Globus pallidus (tissue), 1 donor: ENCODE data around the gene GDNF.
"Not testable (repeated sequence)": the region's sequence is repeated elsewhere in the genome, so short reads cannot be mapped to it uniquely, and the experiment has no call there.

Source experiments
- DNase-seq: peaks from one replicate; pipeline ENCODE4 v3.0.0-alpha.2; 2015; ENCODE audit warnings: low spot score

The GDNF gene, protein sequence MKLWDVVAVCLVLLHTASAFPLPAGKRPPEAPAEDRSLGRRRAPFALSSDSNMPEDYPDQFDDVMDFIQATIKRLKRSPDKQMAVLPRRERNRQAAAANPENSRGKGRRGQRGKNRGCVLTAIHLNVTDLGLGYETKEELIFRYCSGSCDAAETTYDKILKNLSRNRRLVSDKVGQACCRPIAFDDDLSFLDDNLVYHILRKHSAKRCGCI

DNA sequence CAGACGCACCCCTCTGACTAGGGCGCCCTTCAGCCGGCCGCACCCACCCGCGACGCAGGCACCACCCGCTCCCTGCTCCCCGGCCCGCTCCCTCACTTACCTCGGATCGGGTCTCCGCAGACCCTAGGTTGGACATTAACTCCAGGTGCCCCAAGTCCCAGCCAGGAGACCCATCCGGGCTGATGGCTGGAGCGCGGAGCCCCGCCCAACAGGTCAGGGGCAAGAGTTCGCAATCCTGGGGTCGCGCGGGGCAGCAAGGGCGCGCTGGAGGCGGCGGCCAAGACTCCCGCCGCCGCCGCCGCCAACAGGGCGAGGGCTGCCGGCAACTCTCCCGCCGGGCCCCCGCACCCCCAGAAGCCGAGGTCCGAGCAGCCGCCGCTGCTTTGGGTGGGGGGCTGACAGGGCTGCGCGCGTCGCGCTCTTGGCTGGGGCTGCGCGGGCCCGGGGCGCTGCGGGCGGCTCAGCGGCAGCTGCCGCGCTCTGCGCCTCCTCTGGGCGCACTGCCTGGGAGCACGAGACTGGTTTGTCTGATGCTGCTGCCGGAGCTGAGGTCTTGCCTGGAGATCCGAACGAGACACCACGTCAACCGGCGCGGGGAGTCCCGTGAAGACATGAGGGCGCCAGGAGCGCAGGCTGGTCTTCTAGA lies at the start of gene GDNF:
TSS of gene GDNF (minus strand) at position 635 of the 646 bp plus-strand sequence. CDS start 5,245 bp downstream, outside the sequence.
- peak; percentile 55 for DNase-seq

DNA sequence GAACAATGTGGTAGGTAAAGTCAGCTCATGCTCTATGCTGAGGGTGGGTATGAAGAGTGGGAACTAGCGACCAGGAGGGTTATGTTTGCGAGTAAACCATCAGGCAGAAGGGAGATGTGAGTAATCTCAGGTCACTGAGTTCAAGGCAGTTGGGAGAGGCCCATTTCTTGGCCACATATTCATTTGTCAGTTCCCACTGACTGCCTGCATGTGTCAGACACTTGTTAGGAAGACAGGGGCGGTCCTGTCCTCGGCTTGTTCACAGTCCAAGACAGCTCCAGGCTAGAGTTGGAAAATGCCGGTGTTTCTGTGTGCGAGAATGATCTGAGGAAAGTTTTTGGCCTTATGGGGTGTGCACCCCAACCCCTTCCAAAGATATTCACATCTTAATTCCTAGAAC lies 48.6 kb upstream of the GDNF start:
- no peak for DNase-seq

DNA sequence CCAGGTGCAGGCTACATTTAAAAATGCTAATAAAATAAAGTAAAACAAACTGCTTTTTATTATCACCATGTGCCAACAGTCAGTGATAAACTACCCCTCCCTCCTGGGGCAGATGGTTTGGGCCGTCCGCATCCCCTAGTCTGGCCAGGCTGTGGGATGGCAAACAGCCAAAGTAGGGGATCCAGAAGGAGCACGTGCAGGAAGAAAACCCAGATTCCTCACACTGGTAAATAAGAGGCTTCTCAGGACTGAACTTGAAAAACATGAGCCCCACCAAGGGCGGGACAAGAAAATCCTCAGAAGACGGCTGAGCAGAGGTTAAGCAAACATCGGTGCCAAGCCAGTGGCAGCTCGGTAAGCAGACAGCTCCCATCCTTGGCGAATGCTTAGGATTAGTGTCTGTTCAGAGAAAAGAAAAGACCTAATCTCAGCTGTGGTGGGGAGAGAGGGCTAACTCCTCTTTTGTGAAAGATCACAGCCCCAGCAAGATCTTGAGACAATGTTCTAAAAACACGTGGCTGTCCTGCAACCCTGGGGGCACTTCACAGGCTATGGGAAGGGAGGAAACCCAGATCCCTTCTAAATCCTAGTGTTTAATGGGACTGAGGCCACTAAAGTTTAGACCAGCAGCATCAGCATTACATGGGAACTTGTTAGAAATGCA lies 46.5 kb upstream of the GDNF start:
- no peak for DNase-seq

DNA sequence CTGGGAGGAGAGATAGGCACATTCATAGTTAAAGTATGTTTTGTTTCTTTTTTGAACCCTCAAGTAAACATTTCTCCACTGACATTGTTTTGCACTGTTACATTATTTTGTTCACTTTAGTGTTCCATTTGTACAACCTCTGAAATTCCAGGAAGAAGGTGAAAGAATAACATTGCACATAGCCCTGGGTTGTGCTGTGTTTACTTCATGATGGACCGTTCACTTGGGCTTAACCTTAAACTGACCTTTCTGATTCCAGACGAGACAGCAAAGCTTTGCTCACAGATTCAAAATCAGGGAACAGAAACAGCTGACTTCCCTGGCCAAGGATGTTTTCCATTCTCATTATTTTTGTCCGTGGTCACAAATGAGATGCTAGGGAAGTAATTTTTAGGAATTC lies 42.8 kb upstream of the GDNF start:
- no peak for DNase-seq

DNA sequence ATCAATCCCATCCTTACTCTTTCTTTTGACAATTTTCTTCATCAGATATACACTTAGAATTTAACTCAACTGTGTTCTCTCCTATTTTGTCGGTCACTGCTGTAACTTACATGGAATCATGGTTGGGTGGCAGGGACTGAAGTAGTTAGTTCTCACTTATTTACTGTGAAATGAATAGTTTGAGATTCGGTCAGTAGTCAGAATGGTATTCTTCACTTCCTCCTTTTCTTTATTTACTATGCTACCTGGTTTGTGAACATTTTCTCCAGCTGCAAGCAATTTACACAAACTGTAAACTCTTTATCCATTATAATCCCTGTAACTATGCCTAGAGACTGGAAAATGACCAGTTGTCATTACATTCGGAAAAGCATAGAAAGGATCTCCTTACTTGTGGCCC lies 41.5 kb upstream of the GDNF start:
- no peak for DNase-seq

DNA sequence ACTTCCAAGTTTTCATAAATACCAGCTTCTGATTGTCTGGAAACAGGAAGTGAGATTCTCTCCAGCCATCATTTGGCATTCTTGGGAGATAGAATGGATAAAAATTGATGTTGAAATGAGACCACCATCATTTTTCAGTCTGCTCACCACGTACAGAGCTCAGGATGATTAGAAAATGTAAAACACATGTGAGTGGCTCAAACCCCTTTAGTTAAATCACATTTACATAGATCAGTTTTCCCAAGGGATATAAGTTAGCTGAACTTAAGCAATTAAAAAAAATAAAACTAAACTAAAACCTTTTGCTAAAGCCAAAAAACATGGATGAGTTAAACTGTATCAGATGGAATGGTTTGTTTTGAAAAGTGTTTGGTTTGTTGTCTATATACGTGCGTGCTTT lies 37.1 kb upstream of the GDNF start:
- no peak for DNase-seq

DNA sequence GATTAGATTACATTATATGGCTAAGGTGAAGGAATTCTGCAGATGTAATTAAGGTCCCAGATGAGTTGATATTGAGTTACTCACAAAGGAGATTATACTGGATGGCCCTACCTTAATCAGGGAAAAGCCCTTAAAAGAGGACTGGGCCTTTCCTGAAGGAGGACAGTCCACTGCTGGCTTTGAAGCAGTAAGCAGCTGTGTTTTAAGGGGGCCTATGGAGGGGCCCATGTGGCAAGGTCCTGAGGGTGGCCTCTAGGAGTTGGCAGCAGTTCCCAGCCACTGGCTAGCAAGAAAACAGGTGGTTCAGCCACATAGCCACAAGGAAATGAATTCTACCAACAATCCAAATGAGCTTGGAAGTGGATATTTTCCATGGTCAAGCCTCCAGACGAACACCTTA lies 36.4 kb upstream of the GDNF start:
- no peak for DNase-seq

DNA sequence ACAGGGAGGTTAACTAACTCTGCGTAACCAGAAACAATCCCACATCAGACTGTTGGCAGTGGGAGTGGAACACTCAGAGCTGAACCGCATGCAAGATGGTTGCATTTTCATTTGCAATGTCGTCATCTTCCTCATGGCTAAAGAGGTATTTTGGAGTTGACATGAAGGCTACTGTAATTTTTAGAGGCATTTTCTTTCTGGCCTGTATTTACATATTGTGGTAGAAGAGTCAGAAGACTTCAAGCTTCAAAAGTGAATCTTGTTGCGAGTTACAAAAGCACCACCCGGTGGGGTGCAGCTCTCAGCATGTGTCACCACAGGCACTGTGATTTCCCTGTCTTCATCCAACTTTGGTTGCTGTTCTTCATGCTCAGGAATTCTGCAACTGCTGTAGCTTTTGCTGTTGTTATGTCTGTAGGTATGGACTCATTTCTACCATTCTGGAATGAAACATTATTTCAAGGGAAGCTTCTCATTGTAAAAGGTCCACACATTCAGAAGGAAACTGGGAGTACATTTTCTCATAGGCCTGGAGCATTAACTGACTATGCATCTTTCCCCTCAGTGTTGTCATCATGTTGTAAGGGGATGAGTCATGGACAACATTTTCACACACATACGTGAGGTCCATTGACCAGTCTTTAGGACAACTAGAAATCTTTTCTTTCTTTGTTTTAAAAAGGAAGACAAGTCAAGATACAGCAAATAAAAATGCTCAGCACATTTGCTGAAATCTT lies 35.4 kb upstream of the GDNF start:
- no peak for DNase-seq

DNA sequence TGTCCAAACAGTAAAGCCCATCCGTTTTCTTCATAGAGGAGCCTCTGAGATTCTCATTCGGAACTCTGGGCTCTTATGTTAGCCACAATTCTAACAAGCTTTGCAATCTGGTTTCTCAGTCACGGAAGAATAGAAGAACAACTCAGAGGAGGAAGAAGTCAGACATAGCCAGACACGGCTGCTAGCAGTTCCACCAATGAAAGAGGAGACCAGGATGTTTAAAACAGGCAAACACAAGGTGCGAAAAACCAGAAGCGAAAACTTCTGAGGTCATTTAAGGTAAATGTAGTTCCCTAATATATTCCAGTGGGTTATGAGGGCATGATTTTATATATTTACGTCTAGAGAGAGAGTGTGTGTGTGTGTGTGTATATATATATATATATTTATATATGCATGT lies 34.1 kb upstream of the GDNF start:
- DNase-seq = no peak

DNA sequence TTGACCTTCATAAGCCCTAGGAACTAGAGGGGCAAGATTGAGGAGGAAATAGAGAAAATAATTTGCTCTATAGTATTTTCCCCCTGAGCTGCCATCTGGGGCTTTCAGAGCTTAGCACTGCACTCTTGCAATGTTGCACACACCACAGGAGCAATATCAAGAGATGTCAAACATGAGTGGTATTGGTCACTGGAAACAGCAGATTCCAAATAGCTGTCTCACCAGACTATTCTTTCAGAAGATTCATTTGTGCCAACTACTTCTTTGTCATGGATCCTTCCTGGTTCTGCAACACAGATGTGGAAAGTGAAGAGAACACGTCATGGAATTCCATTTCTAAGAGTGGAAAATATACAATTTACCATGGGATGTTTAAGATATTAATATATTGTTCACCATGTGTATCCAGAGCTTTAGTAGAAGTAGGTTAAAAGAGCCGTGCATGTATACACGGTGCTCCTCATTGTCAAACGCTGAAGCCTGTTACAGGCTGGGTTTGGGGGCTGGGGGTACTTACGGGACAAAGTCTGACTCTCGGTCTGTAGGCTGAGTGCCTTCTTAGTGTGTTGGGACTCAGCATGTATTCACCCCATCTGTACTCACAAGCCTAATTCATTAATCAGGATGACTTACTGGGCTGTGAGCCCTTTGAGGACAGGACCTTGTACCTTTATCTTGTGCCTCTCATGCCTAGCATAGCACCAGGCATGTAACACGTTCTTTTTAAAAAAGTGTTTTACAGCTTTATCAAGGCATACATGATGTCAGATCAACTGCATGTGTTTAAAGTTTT lies 31.4 kb upstream of the GDNF start:
- no peak for DNase-seq

DNA sequence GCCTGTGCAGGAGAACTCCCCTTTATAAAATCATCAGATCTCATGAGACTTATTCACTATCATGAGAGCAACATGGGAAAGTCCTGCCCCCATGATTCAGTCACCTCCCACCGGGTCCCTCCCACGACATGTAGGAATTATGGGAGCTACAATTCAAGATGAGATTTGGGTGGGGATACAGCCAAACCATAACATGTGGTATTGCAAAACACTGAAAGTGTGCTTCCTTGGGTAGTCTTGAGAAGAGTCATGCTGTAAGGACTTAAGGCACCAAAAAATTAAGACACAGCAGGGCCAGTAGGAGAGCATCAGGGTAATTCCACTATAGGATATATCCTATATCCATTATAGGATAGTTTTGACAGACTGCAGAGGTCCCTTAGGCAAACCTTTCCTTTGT lies 29.4 kb upstream of the GDNF start:
- no peak for DNase-seq

DNA sequence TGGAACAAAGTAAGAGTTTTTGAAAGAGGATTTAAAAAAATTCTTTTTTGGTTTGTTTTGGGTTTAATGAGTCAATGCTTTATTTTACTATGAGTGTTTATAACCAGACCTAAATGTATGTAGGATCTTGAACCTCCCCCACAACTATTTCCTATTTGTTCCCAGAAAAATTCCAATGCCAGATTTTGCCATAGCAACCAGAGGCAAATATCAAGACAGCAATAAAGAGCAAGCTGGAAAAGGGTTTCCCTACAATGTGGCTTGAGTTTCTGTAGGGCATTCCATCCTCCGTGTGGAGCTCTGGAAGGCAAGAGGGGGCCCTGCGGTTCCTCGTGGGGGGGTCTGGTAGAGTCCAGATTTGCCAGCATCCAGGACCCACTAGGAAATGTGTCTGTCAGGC lies 27.8 kb upstream of the GDNF start:
- DNase-seq = no peak

DNA sequence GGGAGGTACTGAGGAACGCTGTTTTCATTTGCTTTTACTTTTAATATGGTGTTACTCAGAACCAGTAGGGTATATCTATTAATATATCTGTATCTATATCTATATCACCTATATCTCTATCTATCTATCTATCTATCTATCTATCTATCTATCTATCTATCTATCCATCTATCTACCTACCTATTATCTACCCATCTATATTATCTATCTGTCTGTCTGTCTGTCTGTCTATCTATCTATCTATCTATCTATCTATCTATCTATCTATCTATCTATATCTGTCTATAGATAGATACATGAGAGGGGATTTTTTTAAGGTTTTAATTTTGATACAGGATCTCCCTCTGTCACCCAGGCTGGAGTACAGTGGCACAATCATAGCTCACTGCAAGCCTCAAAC lies 23.1 kb upstream of the GDNF start:
- not testable (repeated sequence) for DNase-seq

DNA sequence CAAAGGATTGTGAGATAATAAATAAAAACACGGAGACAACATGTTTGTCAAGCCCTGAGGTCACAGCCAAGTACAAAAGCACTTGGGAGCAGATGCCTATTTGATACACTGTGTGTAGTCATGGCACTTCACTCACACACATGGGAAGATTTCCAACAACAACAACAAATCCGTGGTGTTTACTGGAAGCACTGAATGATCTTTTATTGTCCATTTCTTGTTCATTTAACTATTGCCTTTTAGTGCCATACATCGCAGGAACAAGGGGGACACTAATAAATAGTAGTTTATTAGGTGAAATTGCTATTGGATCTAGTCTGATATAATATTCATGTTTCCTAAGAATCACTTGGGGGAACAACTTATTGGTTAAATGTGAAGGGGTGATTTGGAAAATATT lies 20.4 kb upstream of the GDNF start:
- no peak for DNase-seq

DNA sequence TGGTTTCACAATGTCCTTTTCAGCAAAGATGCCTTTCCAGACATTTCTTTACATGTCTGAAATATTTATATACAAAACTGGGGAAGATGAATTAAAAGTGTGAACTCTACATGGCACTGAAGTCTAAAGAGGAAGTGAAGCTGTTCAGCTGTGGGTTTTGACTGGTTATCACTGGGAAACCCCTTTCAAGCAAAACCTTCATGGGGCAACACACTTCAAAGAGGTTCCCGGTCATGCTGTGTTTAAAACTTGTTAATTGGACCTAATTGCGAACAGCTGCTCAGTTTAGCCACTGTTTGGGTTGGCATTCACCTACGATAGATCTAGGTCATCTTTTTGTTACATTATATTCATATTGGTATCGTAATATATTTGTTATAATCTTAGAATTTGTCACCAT lies 20.0 kb upstream of the GDNF start:
- DNase-seq = no peak

DNA sequence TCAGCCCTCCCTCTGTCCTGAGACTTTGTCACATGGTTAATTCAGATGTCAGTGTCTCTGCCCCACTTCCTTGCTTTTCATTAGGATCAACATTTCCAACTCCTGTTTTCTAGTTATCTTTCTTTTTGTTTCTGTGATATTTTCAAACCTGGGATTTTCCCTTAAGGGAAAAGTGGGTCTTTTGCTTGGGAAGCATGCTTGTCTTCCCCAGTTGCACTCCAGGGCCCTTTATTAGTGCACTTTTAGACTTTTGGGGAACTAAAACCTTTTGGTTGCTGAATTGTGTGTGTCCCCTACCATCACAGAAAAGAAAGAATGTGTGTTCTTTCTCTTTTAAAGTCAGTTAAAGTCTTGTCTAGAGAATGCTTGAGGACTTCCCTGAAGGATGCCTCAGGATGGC lies 18.4 kb upstream of the GDNF start:
- no peak for DNase-seq

DNA sequence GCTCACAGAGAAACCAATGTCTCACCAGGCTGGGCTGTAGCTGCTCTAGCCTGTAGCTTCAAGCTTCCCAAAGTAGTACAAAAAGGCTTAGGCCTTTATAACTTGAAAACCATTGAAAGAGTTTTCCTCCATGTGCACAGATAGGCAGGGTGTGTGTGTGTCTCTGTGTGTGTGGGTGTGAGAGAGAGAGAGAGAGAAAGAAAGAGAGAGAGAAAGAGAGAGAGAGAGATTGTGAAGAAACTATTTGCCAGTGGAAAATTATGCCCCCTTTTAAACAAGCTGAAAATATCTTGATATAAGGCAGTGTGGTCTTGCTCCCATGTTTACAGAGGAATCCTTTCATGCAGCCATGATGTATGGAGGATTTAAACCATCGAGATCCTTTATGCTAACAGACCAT lies 17.9 kb upstream of the GDNF start:
- DNase-seq = no peak

DNA sequence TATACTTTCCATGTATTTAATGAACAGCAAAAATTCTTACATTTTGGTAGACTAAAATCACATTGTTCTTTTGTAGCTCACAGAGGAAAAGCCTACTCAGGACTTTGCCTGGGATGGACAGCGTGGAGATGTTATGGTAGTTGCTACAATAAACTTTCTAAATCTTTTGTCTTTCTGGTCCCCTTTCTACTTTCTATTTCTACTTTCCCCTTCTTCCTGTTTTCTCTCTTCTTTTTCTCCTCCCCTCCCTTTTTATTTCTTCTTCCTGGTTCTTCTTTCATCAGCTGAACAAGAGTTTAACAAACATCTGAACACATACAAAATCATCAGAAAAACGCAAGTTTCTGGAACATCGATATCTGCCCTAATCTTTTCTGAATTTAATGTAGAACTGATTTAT lies 15.6 kb upstream of the GDNF start:
- DNase-seq = no peak

DNA sequence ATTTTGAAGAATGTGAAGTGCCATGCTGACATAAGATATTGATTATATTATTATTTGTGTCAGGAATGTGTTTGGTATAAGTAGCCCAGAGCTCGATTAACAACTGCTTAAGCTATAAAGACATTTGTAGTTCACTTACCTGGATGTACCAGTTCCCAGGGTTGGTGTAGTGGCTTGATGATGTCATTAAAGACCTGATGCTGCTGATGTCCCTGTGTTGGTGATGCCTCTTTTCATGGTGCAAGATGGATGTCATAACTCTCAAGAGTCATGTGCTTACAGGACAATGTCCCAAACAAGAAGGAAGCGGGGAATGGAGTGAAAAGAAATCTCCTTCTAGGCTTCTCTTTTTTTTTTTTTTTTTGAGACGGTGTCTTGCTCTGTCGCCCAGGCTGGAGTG lies 11.5 kb upstream of the GDNF start:
- no peak for DNase-seq

DNA sequence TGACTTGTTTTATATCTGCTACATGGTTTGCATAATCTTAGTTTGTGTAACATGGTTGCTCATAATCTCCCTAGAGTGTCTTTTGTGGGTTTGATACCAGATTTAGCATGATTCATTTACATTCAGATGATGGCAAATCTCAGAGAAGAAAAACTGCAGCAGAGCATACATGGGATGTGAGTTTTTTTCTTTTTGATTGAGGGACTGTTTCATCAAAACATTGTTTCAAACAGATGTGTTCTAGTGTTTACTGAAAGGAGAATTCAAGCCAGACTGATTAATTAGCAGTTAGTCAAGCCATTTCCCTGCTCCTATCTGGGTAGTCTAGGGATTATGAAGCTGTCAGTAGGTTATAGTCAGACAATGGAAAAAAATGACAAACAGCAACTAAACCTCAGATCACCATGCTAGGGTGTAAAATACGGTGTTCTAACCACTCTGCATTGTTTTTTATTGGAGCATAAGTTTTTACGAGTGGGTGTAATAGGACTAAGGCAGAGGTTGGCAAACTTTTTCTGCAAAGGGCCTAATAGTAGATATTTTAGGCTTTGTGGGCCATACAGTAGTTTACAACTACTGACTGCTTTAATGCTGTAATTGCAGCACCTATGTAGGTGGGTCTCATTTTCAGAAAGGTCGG lies 10.5 kb upstream of the GDNF start:
- DNase-seq = no peak

DNA sequence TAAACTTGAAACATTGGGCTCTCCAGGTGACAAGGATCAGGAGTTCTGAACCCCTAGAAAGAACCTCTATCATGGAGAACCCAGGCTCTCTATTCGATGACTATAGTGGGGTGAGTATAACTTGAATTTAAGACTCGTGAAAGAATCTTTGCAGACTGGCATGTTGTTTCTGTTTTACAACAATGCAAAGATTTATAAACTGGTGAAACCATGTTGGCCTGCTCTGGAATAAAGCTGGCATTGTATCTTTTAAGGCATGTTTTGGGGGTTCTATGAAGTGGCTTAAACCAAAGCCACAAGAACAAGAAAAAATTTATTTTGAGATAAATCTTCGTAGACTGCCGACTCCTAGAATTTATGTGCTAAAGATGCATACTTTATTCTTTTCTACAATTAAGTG lies 9.8 kb upstream of the GDNF start:
- no peak for DNase-seq

DNA sequence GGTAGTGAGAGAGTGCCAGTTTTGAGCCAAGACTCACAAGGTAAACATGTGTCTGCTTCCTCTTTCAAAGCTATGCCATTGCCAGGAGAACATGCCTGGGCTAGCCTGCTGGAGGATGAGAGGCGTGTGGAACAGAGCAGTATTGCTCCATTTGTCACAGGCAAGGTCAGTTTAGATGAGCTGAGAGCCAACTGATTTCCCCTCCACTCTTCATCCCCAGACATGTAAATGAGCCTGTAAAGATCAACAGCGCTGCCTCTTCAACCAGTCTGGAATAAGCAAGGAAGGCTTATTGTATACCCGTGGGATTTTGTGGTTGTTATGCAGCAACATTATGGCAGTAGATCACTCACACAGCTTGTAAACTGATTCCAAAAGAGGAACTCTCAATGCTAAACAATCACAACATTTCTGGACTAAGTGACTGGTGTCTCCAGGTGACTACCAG lies 8.2 kb upstream of the GDNF start:
- DNase-seq = no peak
